HepG2 (cell line): ENCODE results near the gene CDH23. TPM values are rescaled to one million over a fixed set of nuclear protein-coding genes. Genes with fewer than 3 reads are reported as not detected.

Source experiments
- ATAC-seq: fragments of 200-7000 bp; cut with Tn5 transposase; 3 replicates; pipeline ENCODE4 v1.9.1; 2020; ENCODE audit warnings: mild to moderate bottlenecking, moderate library complexity
- BruUV-seq: library from RNA; stranded (reverse); fragments of 400-500 nt; replicated peaks from 2 replicates; lab custom pipeline; 2021; lab: Mats Ljungman, UMichigan
- CTCF ChIA-PET: fragments of 300-600 bp; formaldehyde crosslinking; extraction: SDS; loops from one replicate; lab custom pipeline; 2021; ENCODE audit warnings: low total read pairs, inconsistent platforms, low intra/inter-chr PET ratio; lab: Yijun Ruan, JAX
- POLR2A ChIA-PET: fragments of 350-600 bp; sonication (Branson Sonifier 250); formaldehyde crosslinking; loops from one replicate; lab custom pipeline; 2020; ENCODE audit warnings: antibody characterized with exemption, inconsistent platforms; lab: Yijun Ruan, JAX
- DNase-seq: peaks from one replicate; pipeline ENCODE4 v3.0.0-alpha.2; 2015; ENCODE audit warnings: low spot score
- FAIRE-seq: peaks from 3 replicates; lab custom pipeline; 2011; peaks lifted over from hg19 to GRCh38; lab: Jason Lieb, UNC
- H2AFZ ChIP-seq: one replicate; pipeline ENCODE4 v1.6.1; 2011; ENCODE audit warnings: low read length, inconsistent platforms
- H3K27ac ChIP-seq: fragments of 300-600 bp; 3 replicates; pipeline ENCODE4 v1.8.0; 2011; ENCODE audit warnings: mixed run types, mild to moderate bottlenecking, mixed read lengths, low read length, inconsistent platforms; ENCODE audit not compliant: insufficient read depth; ENCODE audit errors: extremely low read length
- H3K27me3 ChIP-seq, 2 experiments: fragments of 200-600 bp in 1 of 2; 2 replicates in 1 of 2; 3 replicates in 1 of 2; pipeline versions ENCODE4 v1.6.0 to v1.8.0; 2011; ENCODE audit warnings: low read length in 2 of 2, mild to moderate bottlenecking in 2 of 2, moderate library complexity in 2 of 2, inconsistent platforms in 1 of 2; ENCODE audit not compliant: insufficient read depth in 2 of 2, control insufficient read depth in 1 of 2
- H3K36me3 ChIP-seq, 2 experiments: fragments of 200-600 bp in 1 of 2; replicated peaks in 1 of 2; 2 replicates in 1 of 2; 3 replicates in 1 of 2; pipeline versions ENCODE4 v1.5.1 to v1.8.0; 2011; ENCODE audit warnings: low read length in 2 of 2, inconsistent platforms in 1 of 2; ENCODE audit not compliant: insufficient read depth in 2 of 2, control insufficient read depth in 1 of 2
- H3K4me1 ChIP-seq: 2 replicates; pipeline ENCODE4 v1.5.1; 2012; ENCODE audit warnings: low read length, inconsistent platforms; ENCODE audit not compliant: insufficient read depth
- H3K4me2 ChIP-seq: 2 replicates; pipeline ENCODE4 v1.6.0; 2011; ENCODE audit warnings: low read depth, low read length, inconsistent platforms
- H3K4me3 ChIP-seq, 3 experiments: fragments of 200-600 bp in 1 of 3; sonication (generic), shearing (Covaris generic) in 1 of 3; replicated peaks in 1 of 3; 2 replicates each; pipeline ENCODE4 v1.5.1; 2011 to 2016; ENCODE audit warnings: low read length in 3 of 3, inconsistent platforms in 2 of 3, low read depth in 2 of 3, mild to moderate bottlenecking in 2 of 3, control low read depth in 1 of 3, mixed read lengths in 1 of 3; ENCODE audit not compliant: insufficient read depth in 1 of 3
- H3K79me2 ChIP-seq: one replicate; pipeline ENCODE4 v1.6.1; 2011; ENCODE audit warnings: low read length, inconsistent platforms; ENCODE audit not compliant: insufficient read depth
- H3K9ac ChIP-seq: 2 replicates; pipeline ENCODE4 v1.6.0; 2011; ENCODE audit warnings: mild to moderate bottlenecking, low read depth, low read length, inconsistent platforms; ENCODE audit not compliant: insufficient read depth
- H3K9me3 ChIP-seq: 2 replicates; pipeline ENCODE4 v1.5.1; 2012; ENCODE audit warnings: mild to moderate bottlenecking, low read length
- H4K20me1 ChIP-seq: 2 replicates; pipeline ENCODE4 v1.6.0; 2011; ENCODE audit warnings: inconsistent platforms, mild to moderate bottlenecking, low read length, moderate library complexity; ENCODE audit not compliant: insufficient read depth
- CBX2 ChIP-seq, 2 experiments: fragments of 200-600 bp in 1 of 2; sonication (generic); formaldehyde crosslinking in 1 of 2; IDR thresholded peaks; 2 replicates each; pipeline versions ENCODE4 v1.7.0 to v1.8.1; 2018 to 2022; ENCODE audit warnings: low read depth in 2 of 2, low read length in 1 of 2, mild to moderate bottlenecking in 1 of 2, missing genetic modification reagents in 1 of 2
- ELF1 ChIP-seq: sonication (generic); formaldehyde crosslinking; IDR thresholded peaks from 2 replicates; pipeline ENCODE4 v1.4.0; 2020; ENCODE audit warnings: missing genetic modification reagents
- MXD1 ChIP-seq: sonication (generic); formaldehyde crosslinking; IDR thresholded peaks from 2 replicates; pipeline ENCODE4 v1.4.0; 2020; ENCODE audit warnings: mild to moderate bottlenecking, missing genetic modification reagents
- RNF219 ChIP-seq: sonication (generic); formaldehyde crosslinking; IDR thresholded peaks from 2 replicates; pipeline ENCODE4 v1.5.0; 2020; ENCODE audit warnings: mild to moderate bottlenecking, missing genetic modification reagents
- SIN3A ChIP-seq: IDR thresholded peaks from 2 replicates; pipeline ENCODE4 v1.6.1; 2011; ENCODE audit warnings: low read depth, mild to moderate bottlenecking, control low read depth, low read length, borderline replicate concordance
- SNAPC5 ChIP-seq: sonication (generic); formaldehyde crosslinking; IDR thresholded peaks from 2 replicates; pipeline ENCODE4 v1.8.1; 2023; ENCODE audit warnings: mild to moderate bottlenecking, missing genetic modification reagents, borderline replicate concordance
- ZKSCAN5 ChIP-seq: sonication (generic); formaldehyde crosslinking; IDR thresholded peaks from 2 replicates; pipeline ENCODE4 v1.5.1; 2020; ENCODE audit warnings: mild to moderate bottlenecking, missing genetic modification reagents
- ZMYM3 ChIP-seq: sonication (generic); formaldehyde crosslinking; IDR thresholded peaks from 2 replicates; pipeline ENCODE4 v1.5.1; 2020; ENCODE audit warnings: mild to moderate bottlenecking, missing genetic modification reagents
- ZNF256 ChIP-seq: sonication (generic); formaldehyde crosslinking; conservative IDR thresholded peaks from 2 replicates; pipeline ENCODE4 v1.4.0; 2020; ENCODE audit warnings: missing genetic modification reagents
- ZNF598 ChIP-seq: sonication (generic); formaldehyde crosslinking; IDR thresholded peaks from 2 replicates; pipeline ENCODE4 v1.5.1; 2020; ENCODE audit warnings: mild to moderate bottlenecking, missing genetic modification reagents, borderline replicate concordance
- WGBS: methylation state at CpG from one replicate; pipeline ENCODE4 v1.1.6; 2017; ENCODE audit warnings: low lambda C conversion rate; 5-methylcytosine and 5-hydroxymethylcytosine counted together
- in situ Hi-C: cut with HindIII; loops from 2 replicates; pipeline ENCODE4 v1.10.0; 2017; ENCODE audit warnings: low pct_unique_long_range_greater_than_20kb; ENCODE audit not compliant: extremely low pct_ligation_motif_present
- intact Hi-C: fragments of 100-400 bp; cut with micrococcal nuclease; formaldehyde crosslinking; loops from one replicate; pipeline ENCODE4 v1.10.0; 2022; ENCODE audit not compliant: unreplicated experiment
- polyA plus RNA-seq, 8 experiments: library from polyadenylated mRNA; depleted of rRNA in 3 of 8; stranded (reverse) in 7 of 8; unstranded in 1 of 8; fragments of >200 nt; fragmentation: Illumina TruSeq in 4 of 8; extraction: Trizol in 4 of 8; gene quantifications; 2 replicates each; pipeline versions ENCODE4 v1.2.1 to v1.2.3, GENCODE V29; 2011 to 2016; ENCODE audit warnings: low read depth in 4 of 8, missing spikeins in 1 of 8, mixed read lengths in 1 of 8; ENCODE audit not compliant: insufficient read depth in 1 of 8
- total RNA-seq, 5 experiments: library from RNA; depleted of rRNA; stranded (reverse); fragments of >200 nt; fragmentation: Illumina TruSeq; extraction: Trizol; gene quantifications; 2 replicates each; pipeline ENCODE4 v1.2.3, GENCODE V29; 2016; ENCODE audit warnings: low read depth in 1 of 5
- TF ChIP-seq, protein P1 (sequence below): sonication (generic); formaldehyde crosslinking; IDR thresholded peaks from 2 replicates; pipeline ENCODE4 v1.9.0; 2021; ENCODE audit warnings: missing genetic modification reagents, mild to moderate bottlenecking, borderline replicate concordance
- TF ChIP-seq, protein P2 (sequence below): sonication (generic); formaldehyde crosslinking; IDR thresholded peaks from 2 replicates; pipeline ENCODE4 v1.9.0; 2021; ENCODE audit warnings: missing genetic modification reagents, borderline replicate concordance

Gene CDH23
- total and polyA plus RNA-seq, 2 of the 13 experiments (the other 11 are each of a cell fraction or from before 2014, with no cell fraction given), result 0.13 TPM; not detected in 1

DNA sequence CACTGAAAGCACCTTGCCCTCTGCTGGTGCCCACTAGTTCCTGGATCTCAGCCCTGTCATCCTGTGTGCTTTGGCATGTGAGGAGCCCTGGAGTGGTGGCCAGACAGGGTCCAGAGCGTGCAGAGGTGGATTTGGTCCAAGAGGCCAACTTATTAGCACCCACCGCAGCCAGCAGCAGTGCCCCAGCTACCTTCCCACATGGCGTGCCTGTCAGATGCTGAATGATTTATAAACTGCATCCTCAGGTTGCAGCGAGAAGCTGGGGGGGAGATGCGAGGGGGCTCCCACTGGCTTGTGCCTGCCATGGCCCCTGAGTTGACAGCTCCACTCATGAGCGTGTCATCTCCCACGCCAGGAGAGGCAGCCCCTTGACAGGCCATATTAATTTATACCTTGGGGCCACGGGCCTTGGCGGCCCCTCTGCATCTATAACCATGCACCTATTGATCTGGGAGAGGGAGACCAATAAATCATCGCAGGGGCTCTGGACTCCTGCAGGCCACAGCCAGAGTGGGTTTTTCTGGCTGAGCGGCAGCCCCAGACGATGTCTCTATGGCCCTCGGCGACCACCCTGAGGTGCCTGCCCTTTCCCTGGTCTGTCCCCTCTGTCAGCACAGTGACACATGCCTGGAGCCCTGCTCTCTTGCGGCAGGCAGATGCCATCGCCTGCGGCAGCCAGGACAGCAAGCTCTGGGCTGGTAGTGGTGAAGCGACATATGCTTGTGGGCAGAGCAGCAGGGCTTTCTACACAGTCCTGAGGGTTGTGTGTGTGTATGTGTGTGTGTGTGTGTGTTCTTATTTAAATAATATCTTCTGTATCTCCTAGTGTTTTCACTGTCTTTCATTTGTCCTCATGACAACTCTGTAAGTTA, 120.8 kb downstream of the CDH23 start (continued):
- TF ChIP-seq ZMYM3 (CRISPR knock-in tag) (no peak), ZKSCAN5 (CRISPR knock-in tag) (no peak)
- TF ChIP-seq, all 625 proteins: peak for 0

GRCh38 chr10:71520042-71520441, 123.3 kb downstream of the CDH23 start:
- Histone ChIP-seq H3K36me3 (no peaks in the 10 kb centered on the region), H3K4me2 (no peak overlapping the region), H3K9ac (no peak overlapping the region), H3K27me3 (peaks cover 4 to 29% of the 10 kb centered on the region in 2 experiments), H2AFZ (no peak overlapping the region), H3K4me1 (peaks cover 3% of the 10 kb centered on the region), H4K20me1 (no peaks in the 10 kb centered on the region), H3K27ac (no peak overlapping the region), H3K4me3 (no peak overlapping the region), H3K79me2 (no peaks in the 10 kb centered on the region), H3K9me3 (no peaks in the 10 kb centered on the region)
- in situ Hi-C loops, result no loop called here
- no TSS peak for BruUV-seq
- ChIA-PET POLR2A (no interaction called here), CTCF (no interaction called here)
- 20% methylated on average over 8 of the region's 8 CpGs for WGBS
- ATAC-seq (no peak), FAIRE-seq (no peak), DNase-seq (no peak)
- intact Hi-C loops, result no loop called here
- TF ChIP-seq RNF219 (CRISPR knock-in tag) (no peak), MXD1 (CRISPR knock-in tag) (no peak), ZNF256 (CRISPR knock-in tag) (no peak), SIN3A (no peak), CBX2 (IDR thresholded peaks at IDR 0.05; ENCODE audit: low read depth, low read length) (no peak), CBX2 (CRISPR knock-in tag; IDR thresholded peaks at IDR 0.05; ENCODE audit: low read depth) (no peak), SNAPC5 (CRISPR knock-in tag) (no peak), ELF1 (CRISPR knock-in tag) (no peak), ZNF598 (no peak)
- TF ChIP-seq, protein P1, sequence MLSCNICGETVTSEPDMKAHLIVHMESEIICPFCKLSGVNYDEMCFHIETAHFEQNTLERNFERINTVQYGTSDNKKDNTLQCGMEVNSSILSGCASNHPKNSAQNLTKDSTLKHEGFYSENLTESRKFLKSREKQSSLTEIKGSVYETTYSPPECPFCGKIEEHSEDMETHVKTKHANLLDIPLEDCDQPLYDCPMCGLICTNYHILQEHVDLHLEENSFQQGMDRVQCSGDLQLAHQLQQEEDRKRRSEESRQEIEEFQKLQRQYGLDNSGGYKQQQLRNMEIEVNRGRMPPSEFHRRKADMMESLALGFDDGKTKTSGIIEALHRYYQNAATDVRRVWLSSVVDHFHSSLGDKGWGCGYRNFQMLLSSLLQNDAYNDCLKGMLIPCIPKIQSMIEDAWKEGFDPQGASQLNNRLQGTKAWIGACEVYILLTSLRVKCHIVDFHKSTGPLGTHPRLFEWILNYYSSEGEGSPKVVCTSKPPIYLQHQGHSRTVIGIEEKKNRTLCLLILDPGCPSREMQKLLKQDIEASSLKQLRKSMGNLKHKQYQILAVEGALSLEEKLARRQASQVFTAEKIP, result no peak
- TF ChIP-seq, protein P2, sequence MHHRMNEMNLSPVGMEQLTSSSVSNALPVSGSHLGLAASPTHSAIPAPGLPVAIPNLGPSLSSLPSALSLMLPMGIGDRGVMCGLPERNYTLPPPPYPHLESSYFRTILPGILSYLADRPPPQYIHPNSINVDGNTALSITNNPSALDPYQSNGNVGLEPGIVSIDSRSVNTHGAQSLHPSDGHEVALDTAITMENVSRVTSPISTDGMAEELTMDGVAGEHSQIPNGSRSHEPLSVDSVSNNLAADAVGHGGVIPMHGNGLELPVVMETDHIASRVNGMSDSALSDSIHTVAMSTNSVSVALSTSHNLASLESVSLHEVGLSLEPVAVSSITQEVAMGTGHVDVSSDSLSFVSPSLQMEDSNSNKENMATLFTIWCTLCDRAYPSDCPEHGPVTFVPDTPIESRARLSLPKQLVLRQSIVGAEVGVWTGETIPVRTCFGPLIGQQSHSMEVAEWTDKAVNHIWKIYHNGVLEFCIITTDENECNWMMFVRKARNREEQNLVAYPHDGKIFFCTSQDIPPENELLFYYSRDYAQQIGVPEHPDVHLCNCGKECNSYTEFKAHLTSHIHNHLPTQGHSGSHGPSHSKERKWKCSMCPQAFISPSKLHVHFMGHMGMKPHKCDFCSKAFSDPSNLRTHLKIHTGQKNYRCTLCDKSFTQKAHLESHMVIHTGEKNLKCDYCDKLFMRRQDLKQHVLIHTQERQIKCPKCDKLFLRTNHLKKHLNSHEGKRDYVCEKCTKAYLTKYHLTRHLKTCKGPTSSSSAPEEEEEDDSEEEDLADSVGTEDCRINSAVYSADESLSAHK, result no peak
